Hepatocyte (in vitro differentiated cells): ENCODE measurements around the gene CCM2L. TPM values are rescaled to one million over a fixed set of nuclear protein-coding genes. Genes with fewer than 3 reads are reported as not detected.

Experiments
- DNase-seq: peaks from one replicate; pipeline ENCODE4 v3.0.0-alpha.2; 2016; ENCODE audit warnings: low spot score
- H2AFZ ChIP-seq: fragments of 200-600 bp; sonication (generic); 2 replicates; pipeline ENCODE4 v1.6.0; 2016; ENCODE audit warnings: antibody characterized with exemption, mild to moderate bottlenecking
- H3K27ac ChIP-seq: fragments of 200-600 bp; sonication (generic); 2 replicates; pipeline ENCODE4 v1.5.1; 2016; ENCODE audit warnings: mild to moderate bottlenecking
- H3K27me3 ChIP-seq: fragments of 200-600 bp; sonication (generic); 2 replicates; pipeline ENCODE4 v1.6.1; 2016
- H3K36me3 ChIP-seq: fragments of 200-600 bp; sonication (generic); replicated peaks from 2 replicates; pipeline ENCODE4 v1.5.1; 2016; ENCODE audit warnings: low read depth; ENCODE audit not compliant: insufficient read depth
- H3K4me1 ChIP-seq: fragments of 200-600 bp; sonication (generic); 2 replicates; pipeline ENCODE4 v1.5.1; 2016; ENCODE audit warnings: mild to moderate bottlenecking, moderate library complexity; ENCODE audit not compliant: insufficient read depth
- H3K4me2 ChIP-seq: fragments of 200-600 bp; sonication (generic); 2 replicates; pipeline ENCODE4 v1.6.0; 2016
- H3K4me3 ChIP-seq: fragments of 200-600 bp; sonication (generic); 2 replicates; pipeline ENCODE4 v1.5.1; 2016; ENCODE audit warnings: mild to moderate bottlenecking
- H3K79me2 ChIP-seq: fragments of 200-600 bp; sonication (generic); 2 replicates; pipeline ENCODE4 v1.6.0; 2017; ENCODE audit warnings: mild to moderate bottlenecking
- H3K9me2 ChIP-seq: fragments of 200-600 bp; sonication (generic); replicated peaks from 2 replicates; pipeline ENCODE4 v1.6.0; 2017; ENCODE audit warnings: mild to moderate bottlenecking; ENCODE audit not compliant: insufficient read depth
- H3K9me3 ChIP-seq: fragments of 200-600 bp; sonication (generic); 2 replicates; pipeline ENCODE4 v1.5.1; 2016; ENCODE audit warnings: low read depth, mild to moderate bottlenecking
- H4K20me1 ChIP-seq: fragments of 200-600 bp; sonication (generic); 2 replicates; pipeline ENCODE4 v1.6.0; 2016; ENCODE audit warnings: mild to moderate bottlenecking; ENCODE audit not compliant: insufficient read depth, poor library complexity, severe bottlenecking
- EZH2 ChIP-seq: fragments of 200-600 bp; sonication (generic); IDR thresholded peaks from 2 replicates; pipeline ENCODE4 v1.6.1; 2016; ENCODE audit warnings: antibody characterized with exemption, mild to moderate bottlenecking, borderline replicate concordance
- EZH2phosphoT487 ChIP-seq: fragments of 200-600 bp; sonication (generic); IDR thresholded peaks from one replicate; pipeline ENCODE4 v1.6.1; 2018; ENCODE audit warnings: antibody characterized with exemption, mild to moderate bottlenecking, low read depth, moderate library complexity; ENCODE audit not compliant: unreplicated experiment, severe bottlenecking
- WGBS: methylation state at CpG from one replicate; pipeline ENCODE4 v1.1.6; 2016; ENCODE audit warnings: low lambda C conversion rate; ENCODE audit errors: missing lambda C conversion rate; 5-methylcytosine and 5-hydroxymethylcytosine counted together
- polyA plus RNA-seq: library from polyadenylated mRNA; unstranded; fragments of >200 nt; fragmentation: Nextera tagmentation; extraction: Ambion mirVana; gene quantifications from 2 replicates; pipeline ENCODE4 v1.2.1, GENCODE V29; 2016
- total RNA-seq: library from RNA; depleted of rRNA; stranded (reverse); fragments of >200 nt; gene quantifications from 2 replicates; pipeline ENCODE4 v1.2.3, GENCODE V29; 2014
- TF ChIP-seq, protein P1 (sequence below): fragments of 200-600 bp; sonication (generic); IDR thresholded peaks from 2 replicates; pipeline ENCODE4 v1.5.1; 2016; ENCODE audit warnings: antibody characterized with exemption, mild to moderate bottlenecking; ENCODE audit not compliant: poor library complexity

CCM2L gene
- total and polyA plus RNA-seq, 2 experiments from 2014 or later, result 0.77 to 1.0 TPM

GRCh38 chr20:31977080-31977479 is 33.2 kb upstream of the CCM2L start:
- Histone ChIP-seq H3K79me2 (no peaks in the 10 kb centered on the region), H3K9me3 (no peaks in the 10 kb centered on the region), H3K27ac (no peak overlapping the region), H3K4me3 (no peak overlapping the region), H2AFZ (no peak overlapping the region), H3K4me2 (no peak overlapping the region), H3K9me2 (no peaks in the 10 kb centered on the region), H3K27me3 (peaks cover 23% of the 10 kb centered on the region), H4K20me1 (no peaks in the 10 kb centered on the region), H3K4me1 (no peaks in the 10 kb centered on the region), H3K36me3 (no peaks in the 10 kb centered on the region)
- 88% methylated on average over 4 of the region's 4 CpGs for WGBS
- TF ChIP-seq EZH2, result no peak
- TF ChIP-seq EZH2phosphoT487, result no peak
- TF ChIP-seq, protein P1, sequence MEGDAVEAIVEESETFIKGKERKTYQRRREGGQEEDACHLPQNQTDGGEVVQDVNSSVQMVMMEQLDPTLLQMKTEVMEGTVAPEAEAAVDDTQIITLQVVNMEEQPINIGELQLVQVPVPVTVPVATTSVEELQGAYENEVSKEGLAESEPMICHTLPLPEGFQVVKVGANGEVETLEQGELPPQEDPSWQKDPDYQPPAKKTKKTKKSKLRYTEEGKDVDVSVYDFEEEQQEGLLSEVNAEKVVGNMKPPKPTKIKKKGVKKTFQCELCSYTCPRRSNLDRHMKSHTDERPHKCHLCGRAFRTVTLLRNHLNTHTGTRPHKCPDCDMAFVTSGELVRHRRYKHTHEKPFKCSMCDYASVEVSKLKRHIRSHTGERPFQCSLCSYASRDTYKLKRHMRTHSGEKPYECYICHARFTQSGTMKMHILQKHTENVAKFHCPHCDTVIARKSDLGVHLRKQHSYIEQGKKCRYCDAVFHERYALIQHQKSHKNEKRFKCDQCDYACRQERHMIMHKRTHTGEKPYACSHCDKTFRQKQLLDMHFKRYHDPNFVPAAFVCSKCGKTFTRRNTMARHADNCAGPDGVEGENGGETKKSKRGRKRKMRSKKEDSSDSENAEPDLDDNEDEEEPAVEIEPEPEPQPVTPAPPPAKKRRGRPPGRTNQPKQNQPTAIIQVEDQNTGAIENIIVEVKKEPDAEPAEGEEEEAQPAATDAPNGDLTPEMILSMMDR, result no peak
- no peak for DNase-seq

GRCh38 chr20:31979713-31980426 is 30.4 kb upstream of the CCM2L start:
- Histone ChIP-seq H3K79me2 (no peaks in the 10 kb centered on the region), H3K27me3 (peaks cover 12% of the 10 kb centered on the region), H4K20me1 (no peaks in the 10 kb centered on the region), H2AFZ (no peak overlapping the region), H3K9me3 (no peaks in the 10 kb centered on the region), H3K9me2 (no peaks in the 10 kb centered on the region), H3K4me1 (no peaks in the 10 kb centered on the region), H3K4me2 (no peak overlapping the region), H3K36me3 (no peaks in the 10 kb centered on the region), H3K4me3 (no peak overlapping the region), H3K27ac (no peak overlapping the region)
- WGBS, result 64% methylated on average over 6 of the region's 6 CpGs
- no peak for DNase-seq
- TF ChIP-seq EZH2phosphoT487 (no peak), EZH2 (no peak)
- TF ChIP-seq, protein P1, result no peak

GRCh38 chr20:31981784-31982183 is 28.5 kb upstream of the CCM2L start:
- no peaks in the 10 kb centered on the region for H3K9me3 ChIP-seq
- TF ChIP-seq, protein P1, result no peak
- TF ChIP-seq EZH2phosphoT487 (no peak), EZH2 (no peak)
- no peak overlapping the region for H3K4me3 ChIP-seq

More at GRCh38 chr20:31981784-31982183, 28.5 kb upstream of the CCM2L start:
- Histone ChIP-seq H3K36me3 (no peaks in the 10 kb centered on the region), H3K4me1 (no peaks in the 10 kb centered on the region), H3K27ac (no peak overlapping the region), H3K9me2 (no peaks in the 10 kb centered on the region), H3K79me2 (no peaks in the 10 kb centered on the region), H3K27me3 (peaks cover 15% of the 10 kb centered on the region), H2AFZ (no peak overlapping the region), H3K4me2 (no peak overlapping the region), H4K20me1 (no peaks in the 10 kb centered on the region)
- no peak for DNase-seq
- 72% methylated on average over 2 of the region's 2 CpGs for WGBS
